Activated CD4-positive, alpha-beta T cell treated with anti-CD3 and anti-CD28 coated beads for 1 hour (primary cell): ENCODE data around the gene IGSF21.

ENCODE experiments used
- DNase-seq: peaks from one replicate; pipeline ENCODE4 v3.0.0-alpha.2; 2020

The IGSF21 gene

GRCh38 chr1:18120638-18121037 is 13.0 kb downstream of the IGSF21 start:
- DNase-seq = no peak

GRCh38 chr1:18121072-18121820 is 13.6 kb downstream of the IGSF21 start:
- DNase-seq = no peak

- DNase-seq = no peak
Measured at GRCh38 chr1:18123467-18123992, 15.9 kb downstream of the IGSF21 start.

- no peak for DNase-seq
Measured at GRCh38 chr1:18124977-18125376, 17.4 kb downstream of the IGSF21 start.

GRCh38 chr1:18126616-18127015 is 19.0 kb downstream of the IGSF21 start:
- no peak for DNase-seq

- no peak for DNase-seq
Measured at GRCh38 chr1:18128298-18128697, 20.7 kb downstream of the IGSF21 start.

GRCh38 chr1:18130356-18130755 is 22.8 kb downstream of the IGSF21 start:
- DNase-seq = no peak

- no peak for DNase-seq
Measured at GRCh38 chr1:18132022-18132710, 24.6 kb downstream of the IGSF21 start.

GRCh38 chr1:18132711-18133541 is 25.3 kb downstream of the IGSF21 start:
- no peak for DNase-seq

GRCh38 chr1:18134324-18135046 is 26.9 kb downstream of the IGSF21 start:
- no peak for DNase-seq

GRCh38 chr1:18137759-18138345 is 30.3 kb downstream of the IGSF21 start:
- no peak for DNase-seq

- no peak for DNase-seq
Measured at GRCh38 chr1:18139198-18139981, 31.8 kb downstream of the IGSF21 start.

GRCh38 chr1:18140411-18140810 is 32.8 kb downstream of the IGSF21 start:
- DNase-seq = no peak

GRCh38 chr1:18141661-18142060 is 34.1 kb downstream of the IGSF21 start:
- DNase-seq = no peak

- DNase-seq = no peak
Measured at GRCh38 chr1:18142471-18142870, 34.9 kb downstream of the IGSF21 start.

- DNase-seq = no peak
Measured at GRCh38 chr1:18142969-18143368, 35.4 kb downstream of the IGSF21 start.

GRCh38 chr1:18144062-18144461 is 36.5 kb downstream of the IGSF21 start:
- DNase-seq = no peak

GRCh38 chr1:18144916-18145647 is 37.5 kb downstream of the IGSF21 start:
- no peak for DNase-seq

- DNase-seq = no peak
Measured at GRCh38 chr1:18145851-18146618, 38.4 kb downstream of the IGSF21 start.

GRCh38 chr1:18146886-18147285 is 39.3 kb downstream of the IGSF21 start:
- no peak for DNase-seq
